ENCODE data around the gene BCAN. TPM values are rescaled to one million over a fixed set of nuclear protein-coding genes. Genes with fewer than 3 reads are reported as not detected.

Gene BCAN
- total RNA-seq, 1 experiment from 2014 or later, result 1.2 TPM

- H2BK120ac ChIP-seq (ENCODE audit: low read depth, low read length, poor library complexity, severe bottlenecking), result no peak overlapping the region
- H3K23me2 ChIP-seq (ENCODE audit: insufficient read length, low read depth, low read length, poor library complexity, severe bottlenecking), result peaks cover 11% of the 10 kb centered on the region
- Mint-ChIP-seq H3K4me1 (peaks cover 22 to 36% of the 10 kb centered on the region in 2 experiments), H3K4me3 (peak overlapping the region in 1 of 2 experiments; percentile 59; a peak in 1 of 5 replicates), H3K9me3 (no peaks in the 10 kb centered on the region; a peak in 1 of 5 replicates), H3K27ac (no peak overlapping the region), H3K36me3 (ENCODE audit: insufficient read depth in 1 of 3, low read depth in 3 of 3) (no peaks in the 10 kb centered on the region), H3K27me3 (ENCODE audit: low read depth) (peaks cover 93% of the 10 kb centered on the region)
- H3K14ac ChIP-seq (ENCODE audit: insufficient read depth, low read length), result no peak overlapping the region
- H3K23ac ChIP-seq (ENCODE audit: insufficient read length, low read depth, low read length), result no peak overlapping the region
- H2BK5ac ChIP-seq (ENCODE audit: insufficient read length, low read length), result no peak overlapping the region
- TF ChIP-seq, protein P1, sequence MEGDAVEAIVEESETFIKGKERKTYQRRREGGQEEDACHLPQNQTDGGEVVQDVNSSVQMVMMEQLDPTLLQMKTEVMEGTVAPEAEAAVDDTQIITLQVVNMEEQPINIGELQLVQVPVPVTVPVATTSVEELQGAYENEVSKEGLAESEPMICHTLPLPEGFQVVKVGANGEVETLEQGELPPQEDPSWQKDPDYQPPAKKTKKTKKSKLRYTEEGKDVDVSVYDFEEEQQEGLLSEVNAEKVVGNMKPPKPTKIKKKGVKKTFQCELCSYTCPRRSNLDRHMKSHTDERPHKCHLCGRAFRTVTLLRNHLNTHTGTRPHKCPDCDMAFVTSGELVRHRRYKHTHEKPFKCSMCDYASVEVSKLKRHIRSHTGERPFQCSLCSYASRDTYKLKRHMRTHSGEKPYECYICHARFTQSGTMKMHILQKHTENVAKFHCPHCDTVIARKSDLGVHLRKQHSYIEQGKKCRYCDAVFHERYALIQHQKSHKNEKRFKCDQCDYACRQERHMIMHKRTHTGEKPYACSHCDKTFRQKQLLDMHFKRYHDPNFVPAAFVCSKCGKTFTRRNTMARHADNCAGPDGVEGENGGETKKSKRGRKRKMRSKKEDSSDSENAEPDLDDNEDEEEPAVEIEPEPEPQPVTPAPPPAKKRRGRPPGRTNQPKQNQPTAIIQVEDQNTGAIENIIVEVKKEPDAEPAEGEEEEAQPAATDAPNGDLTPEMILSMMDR (conservative IDR thresholded peaks at IDR 0.05), result no peak
- no peak for DNase-seq
- H3K56ac ChIP-seq (ENCODE audit: insufficient read length, low read depth, low read length), result no peak overlapping the region
- no peak overlapping the region for H2AK5ac ChIP-seq (ENCODE audit: insufficient read length, low read length)
- H2BK15ac ChIP-seq (ENCODE audit: low read depth, low read length), result no peak overlapping the region
- H4K8ac ChIP-seq (replicated peaks; ENCODE audit: insufficient read length, low read depth, low read length), result no peak overlapping the region
- WGBS (ENCODE audit: extremely low coverage, insufficient read length, low lambda C conversion rate), result no CpG with 5 or more reads among the region's 6 CpGs
- H3K27ac ChIP-seq (ENCODE audit: insufficient read length, low read depth, low read length), result no peak overlapping the region
- H2BK12ac ChIP-seq (ENCODE audit: insufficient read length, low read depth, low read length), result no peak overlapping the region
- peaks cover 4% of the 10 kb centered on the region; the same call in 1 of the 2 replicates for H3K4me1 ChIP-seq (ENCODE audit: insufficient read depth, low read length)
- no peaks in the 10 kb centered on the region for H3K79me2 ChIP-seq (ENCODE audit: insufficient read depth, low read length)
- H3K27me3 ChIP-seq (ENCODE audit: insufficient read depth, low read length), result peaks cover 10% of the 10 kb centered on the region; the same call in 1 of the 2 replicates
- no peaks in the 10 kb centered on the region for H3K9me3 ChIP-seq (ENCODE audit: control insufficient read depth, low read depth, low read length)
- H3K18ac ChIP-seq (ENCODE audit: insufficient read length, low read depth, low read length), result no peak overlapping the region
- H2BK20ac ChIP-seq (ENCODE audit: low read depth, low read length, poor library complexity, severe bottlenecking), result no peak overlapping the region
- H3K79me1 ChIP-seq (ENCODE audit: insufficient read depth, low read depth, low read length, poor library complexity, severe bottlenecking), result no peaks in the 10 kb centered on the region
- H3K4me2 ChIP-seq (ENCODE audit: insufficient read depth, insufficient read length, low read length), result no peak overlapping the region
- H3K4ac ChIP-seq (ENCODE audit: low read depth, low read length), result no peak overlapping the region
- H3K9ac ChIP-seq (ENCODE audit: extremely low read depth, insufficient read length, low read length), result no peak overlapping the region
- no peak overlapping the region for H4K91ac ChIP-seq (ENCODE audit: insufficient read length, low read depth, low read length)
- H3T11ph ChIP-seq (ENCODE audit: low read length), result no peak overlapping the region
- no peak overlapping the region for H2AFZ ChIP-seq (ENCODE audit: low read length)
- no peaks in the 10 kb centered on the region for H4K20me1 ChIP-seq (ENCODE audit: control insufficient read depth, insufficient read depth, insufficient read length)
- no peak overlapping the region for H4K5ac ChIP-seq (ENCODE audit: insufficient read length, low read depth, low read length)
Measured at GRCh38 chr1:156639601-156640101, 2.3 kb upstream of the BCAN start.
